Measurements from ENCODE around the gene GULP1.
A peak's percentile ranks its signal among the peaks of the same experiment; 100 is the strongest.

GULP1 gene

GRCh38 chr2:188394931-188395472 lies 103.3 kb downstream of the GULP1 start:
- no peaks in the 10 kb centered on the region for H3K4me1 ChIP-seq (ENCODE audit: control insufficient read depth, insufficient read depth, low read length)
- H3K9me3 ChIP-seq (ENCODE audit: control insufficient read depth, insufficient read depth, low read depth, low read length) = no peaks in the 10 kb centered on the region
- H3K36me3 ChIP-seq (ENCODE audit: control insufficient read depth in 2 of 2, insufficient read depth in 1 of 2, low read length in 2 of 2) = no peaks in the 10 kb centered on the region
- H3K4me3 ChIP-seq (ENCODE audit: low read depth, low read length) = no peak overlapping the region
- ChIA-PET CTCF (interaction anchor here (0.6 to 1.4 kb wide), 4 partner anchors 22 to 592 kb away, joined by 3 to 4 read pairs (median 3); no protein-coding TSS in a partner anchor), POLR2A (no interaction called here)
- H3K27ac ChIP-seq (ENCODE audit: extremely low read depth, low read depth, low read length) = no peak overlapping the region
- TF ChIP-seq ZNF518A (tag by site-specific recombination; conservative IDR thresholded peaks at IDR 0.05; ENCODE audit: low read depth) (no peak), ZNF624 (tag by site-specific recombination; IDR thresholded peaks at IDR 0.05) (no peak), ZNF114 (tag by site-specific recombination; IDR thresholded peaks at IDR 0.05) (no peak), SP2 (tag by site-specific recombination; IDR thresholded peaks at IDR 0.05) (no peak), ZNF302 (tag by site-specific recombination; IDR thresholded peaks at IDR 0.05; ENCODE audit: low read depth) (no peak), REST (tag by site-specific recombination; IDR thresholded peaks at IDR 0.05) (no peak)

DNA sequence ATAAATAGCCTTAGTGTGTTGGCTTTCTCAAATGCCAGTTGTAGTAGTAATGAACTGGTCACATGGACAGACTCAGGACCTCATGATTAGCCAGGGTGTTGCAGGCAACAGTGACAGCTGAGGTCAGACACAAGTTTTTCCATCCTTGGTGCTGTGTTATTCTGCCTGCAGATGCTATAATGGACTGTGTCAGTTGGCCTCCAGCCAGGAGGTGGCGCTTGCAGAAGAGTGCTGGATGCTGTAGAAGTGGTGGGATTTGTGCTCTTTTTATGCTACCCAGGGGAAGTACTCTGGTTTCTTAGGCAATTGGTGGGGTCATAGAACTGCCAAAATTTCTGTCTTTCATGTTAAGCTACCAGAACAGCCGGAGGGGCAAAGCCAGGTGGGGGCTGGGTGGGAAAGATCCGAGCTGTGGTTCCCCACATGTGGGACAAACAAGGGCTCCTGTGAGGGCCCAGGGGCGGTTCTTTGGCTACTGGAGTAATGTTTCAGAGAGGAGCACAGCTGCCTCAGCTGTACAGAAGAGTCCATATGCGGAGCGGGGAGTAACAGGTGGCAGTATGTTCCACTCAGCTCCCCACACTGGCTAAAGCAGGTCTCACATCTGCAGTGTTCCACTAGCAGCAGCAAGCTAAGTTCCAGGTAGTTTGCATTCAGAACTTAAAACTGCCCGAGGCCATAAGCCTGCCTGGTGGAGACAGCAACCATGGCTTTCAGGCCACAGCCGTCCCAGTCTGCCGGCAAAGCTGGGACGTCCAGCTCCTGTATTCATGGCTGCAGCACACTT lies 104.4 kb downstream of the GULP1 start:
- Histone ChIP-seq H3K27ac (ENCODE audit: extremely low read depth, low read depth, low read length) (no peak overlapping the region), H3K4me3 (ENCODE audit: low read depth, low read length) (no peak overlapping the region), H3K36me3 (ENCODE audit: control insufficient read depth in 2 of 2, insufficient read depth in 1 of 2, low read length in 2 of 2) (no peaks in the 10 kb centered on the region), H3K4me1 (ENCODE audit: control insufficient read depth, insufficient read depth, low read length) (no peaks in the 10 kb centered on the region), H3K9me3 (ENCODE audit: control insufficient read depth, insufficient read depth, low read depth, low read length) (no peaks in the 10 kb centered on the region)
- ChIA-PET CTCF (interaction anchor here (0.6 kb wide), 1 partner anchor 37 kb away, joined by 3 read pairs; no protein-coding TSS in a partner anchor), POLR2A (no interaction called here)
- TF ChIP-seq ZNF426 (tag by site-specific recombination; IDR thresholded peaks at IDR 0.05) (no peak), SCRT2 (tag by site-specific recombination; IDR thresholded peaks at IDR 0.05) (peak; percentile 26; the same call in 1 of the 2 replicates), GLI2 (tag by site-specific recombination; IDR thresholded peaks at IDR 0.05; ENCODE audit: borderline replicate concordance, low read depth) (no peak), ZNF768 (tag by site-specific recombination; IDR thresholded peaks at IDR 0.05) (no peak), ZNF221 (tag by site-specific recombination; IDR thresholded peaks at IDR 0.05; ENCODE audit: borderline replicate concordance) (no peak), ZNF473 (tag by site-specific recombination; IDR thresholded peaks at IDR 0.05) (no peak), GLIS2 (tag by site-specific recombination; IDR thresholded peaks at IDR 0.05) (no peak)

Measured in HEK293 (cell line).